Psoas muscle (tissue), 8 donors: ENCODE data around the gene MAPK6. TPM values are rescaled to one million over a fixed set of nuclear protein-coding genes. Genes with fewer than 3 reads are reported as not detected.
A peak's percentile ranks its signal among the peaks of the same experiment; 100 is the strongest.

Source experiments
- ATAC-seq, 4 donors: fragments of 200-7000 bp; cut with Tn5 transposase; one replicate each; pipeline ENCODE4 v1.9.1; 2020; ENCODE audit warnings: moderate library complexity in 3 of 4, mild to moderate bottlenecking in 2 of 4
- DNase-seq, 2 donors: peaks; one replicate each; pipeline ENCODE4 v3.0.0-alpha.2; 2020
- H3K27ac ChIP-seq: fragments of 200-600 bp; one replicate; pipeline ENCODE4 v1.8.0; 2022
- H3K27me3 ChIP-seq, 3 donors: fragments of 200-600 bp in 1 of 3; one replicate each; pipeline versions ENCODE4 v1.6.1 to v1.8.0; 2013 to 2022; ENCODE audit warnings: low read length in 2 of 3, mild to moderate bottlenecking in 2 of 3, moderate library complexity in 1 of 3; ENCODE audit not compliant: insufficient read depth in 3 of 3
- H3K36me3 ChIP-seq, 2 donors: fragments of 200-600 bp in 1 of 2; one replicate each; pipeline versions ENCODE4 v1.6.1 to v1.8.0; 2013 to 2022; ENCODE audit warnings: low read depth in 1 of 2, mild to moderate bottlenecking in 1 of 2, moderate library complexity in 1 of 2; ENCODE audit not compliant: insufficient read depth in 1 of 2
- H3K4me1 ChIP-seq: fragments of 200-600 bp; one replicate; pipeline ENCODE4 v1.8.0; 2022
- H3K4me3 ChIP-seq: fragments of 200-600 bp; one replicate; pipeline ENCODE4 v1.8.0; 2022; ENCODE audit warnings: mild to moderate bottlenecking
- H3K9me3 ChIP-seq: fragments of 200-600 bp; one replicate; pipeline ENCODE4 v1.8.0; 2022
- WGBS, 3 donors: extraction: QIAGEN DNeasy Blood & Tissue Kit; methylation state at CpG; one replicate each; pipeline versions ENCODE4 v1.1.6 to v1.1.7; 2013; 5-methylcytosine and 5-hydroxymethylcytosine counted together
- intact Hi-C, 2 donors: fragments of 100-400 bp; cut with DNase I; formaldehyde crosslinking; loops; one replicate each; pipeline versions ENCODE4 v1.11.0 to v1.14.2; 2022
- polyA plus RNA-seq, 3 donors: library from polyadenylated mRNA; stranded (reverse); fragments of 200-250 nt; gene quantifications; one replicate each; pipeline ENCODE4 v1.2.3, GENCODE V29; 2013
- total RNA-seq, 4 donors: library from RNA; stranded (reverse); fragmentation: NEBNext Ultra II Directional in 2 of 4; extraction: Animal tissue kit (Norgen Biotek cat#: 25700) in 2 of 4; gene quantifications; one replicate each; pipeline versions ENCODE4 v1.2.1 to v1.2.4, GENCODE V29; 2021 to 2023
- TF ChIP-seq, protein P1 (sequence below): fragments of 200-600 bp; IDR thresholded peaks from one replicate; pipeline ENCODE4 v1.8.0; 2022; ENCODE audit warnings: antibody characterized with exemption
- donor health status: healthy with polysubstance abuse.
- donor health status: DM: no; HTN: no; CAD: no; lungs with moderate emphysema.
- donor health status: Bipolar disorder and iron deficiency.
- donor health status: healthy.
- donor health status: DM: yes; HTN: yes; CAD: no.
- donor health status: DM: no; HTN: no; CAD: no.
- donor health status: DM: no; HTN: no; CAD: no.
- donor health status: DM: yes; HTN: yes; CAD: no.

MAPK6 gene
- total and polyA plus RNA-seq, 7 donors = 21.1 to 62.7 (median 48.5) TPM

GRCh38 chr15:52056496-52056895 is 37.5 kb downstream of the MAPK6 start:
- DNase-seq = no peak
- Histone ChIP-seq H3K36me3 (peaks cover 20 to 70% of the 10 kb centered on the region in 2 donors), H3K4me1 (peaks cover 11% of the 10 kb centered on the region), H3K27ac (no peak overlapping the region), H3K9me3 (no peaks in the 10 kb centered on the region), H3K27me3 (no peaks in the 10 kb centered on the region), H3K4me3 (no peak overlapping the region)
- no peak for ATAC-seq
- 64 to 78% (median 68%) methylated on average over 3 of the region's 3 CpGs for WGBS, 3 donors
- TF ChIP-seq, protein P1, sequence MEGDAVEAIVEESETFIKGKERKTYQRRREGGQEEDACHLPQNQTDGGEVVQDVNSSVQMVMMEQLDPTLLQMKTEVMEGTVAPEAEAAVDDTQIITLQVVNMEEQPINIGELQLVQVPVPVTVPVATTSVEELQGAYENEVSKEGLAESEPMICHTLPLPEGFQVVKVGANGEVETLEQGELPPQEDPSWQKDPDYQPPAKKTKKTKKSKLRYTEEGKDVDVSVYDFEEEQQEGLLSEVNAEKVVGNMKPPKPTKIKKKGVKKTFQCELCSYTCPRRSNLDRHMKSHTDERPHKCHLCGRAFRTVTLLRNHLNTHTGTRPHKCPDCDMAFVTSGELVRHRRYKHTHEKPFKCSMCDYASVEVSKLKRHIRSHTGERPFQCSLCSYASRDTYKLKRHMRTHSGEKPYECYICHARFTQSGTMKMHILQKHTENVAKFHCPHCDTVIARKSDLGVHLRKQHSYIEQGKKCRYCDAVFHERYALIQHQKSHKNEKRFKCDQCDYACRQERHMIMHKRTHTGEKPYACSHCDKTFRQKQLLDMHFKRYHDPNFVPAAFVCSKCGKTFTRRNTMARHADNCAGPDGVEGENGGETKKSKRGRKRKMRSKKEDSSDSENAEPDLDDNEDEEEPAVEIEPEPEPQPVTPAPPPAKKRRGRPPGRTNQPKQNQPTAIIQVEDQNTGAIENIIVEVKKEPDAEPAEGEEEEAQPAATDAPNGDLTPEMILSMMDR = no peak
- intact Hi-C loops = no loop called here

GRCh38 chr15:52057996-52058395 is 39.0 kb downstream of the MAPK6 start:
- TF ChIP-seq, protein P1 = no peak
- ATAC-seq = no peak
- H3K36me3 ChIP-seq = peaks cover 20 to 83% of the 10 kb centered on the region in 2 donors
- intact Hi-C loops = no loop called here
- no peak overlapping the region for H3K4me3 ChIP-seq
- peaks cover under 1% of the 10 kb centered on the region for H3K4me1 ChIP-seq
- no peak overlapping the region for H3K27ac ChIP-seq
- DNase-seq = no peak
- no peaks in the 10 kb centered on the region for H3K9me3 ChIP-seq
- H3K27me3 ChIP-seq = no peaks in the 10 kb centered on the region

DNA sequence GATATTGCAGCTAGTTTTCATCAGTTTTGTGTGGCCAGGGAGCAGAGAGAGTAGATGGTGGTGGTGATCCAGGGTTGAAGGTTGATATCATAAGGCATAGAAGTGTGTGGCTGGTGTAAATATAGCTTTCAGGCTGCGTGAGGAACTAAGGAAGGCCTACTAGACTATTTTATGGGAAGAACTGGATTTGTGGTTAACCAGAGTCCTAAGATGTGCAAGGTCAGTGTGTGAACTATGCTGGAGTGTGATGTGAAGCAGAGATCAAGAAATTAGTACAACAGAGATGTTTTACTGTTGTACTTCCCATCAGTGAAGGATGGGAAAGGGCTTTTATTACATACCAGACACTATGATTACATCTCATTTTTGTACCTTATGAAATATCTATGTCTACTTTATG is 41.5 kb downstream of the MAPK6 start:
- no peaks in the 10 kb centered on the region for H3K9me3 ChIP-seq
- TF ChIP-seq, protein P1 = no peak
- H3K27me3 ChIP-seq = no peaks in the 10 kb centered on the region
- H3K27ac ChIP-seq = no peak overlapping the region
- no peak for DNase-seq
- no peak overlapping the region for H3K4me3 ChIP-seq
- no peak for ATAC-seq
- WGBS, 3 donors = 87 to 92% (median 90%) methylated on average over 1 of the region's 1 CpG
- intact Hi-C loops = no loop called here
- H3K36me3 ChIP-seq = peaks cover 20 to 98% of the 10 kb centered on the region in 2 donors
- no peaks in the 10 kb centered on the region for H3K4me1 ChIP-seq

DNA sequence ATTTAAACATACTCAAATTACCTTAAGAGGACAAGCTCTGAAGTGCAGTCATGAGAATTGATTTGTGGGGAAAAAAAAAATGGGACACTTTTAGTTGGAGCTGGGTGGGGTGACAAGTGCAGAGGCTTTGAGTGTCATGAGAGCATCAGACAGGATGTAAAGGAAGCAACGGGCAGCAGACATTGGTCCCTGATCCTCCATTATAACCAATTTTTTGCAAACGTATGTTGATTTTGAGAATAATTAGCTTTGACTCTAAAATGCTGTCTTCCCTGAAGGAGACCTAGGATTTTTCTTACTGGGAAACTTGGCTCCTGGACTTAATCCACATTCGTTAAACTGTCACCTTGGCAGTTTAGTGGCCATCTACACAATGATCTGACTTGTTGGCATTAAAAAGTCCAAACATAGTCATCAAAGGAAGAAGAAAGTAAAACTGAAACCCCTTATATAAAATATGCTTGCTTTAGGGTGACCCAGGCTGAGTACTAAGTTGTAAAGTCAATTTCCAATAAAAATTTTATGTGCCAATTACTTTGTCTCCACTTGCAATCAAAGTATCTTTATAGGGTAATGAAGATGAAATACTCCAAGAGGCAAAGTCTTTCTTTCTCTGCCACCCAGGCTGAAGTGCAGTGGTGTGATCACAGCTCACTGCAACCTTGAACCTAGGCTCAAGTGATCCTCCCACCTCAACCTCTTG is 48.0 kb downstream of the MAPK6 start:
- peaks cover 0 to 44% of the 10 kb centered on the region in 2 donors for H3K36me3 ChIP-seq
- no peaks in the 10 kb centered on the region for H3K9me3 ChIP-seq
- TF ChIP-seq, protein P1 = no peak
- DNase-seq (no peak), ATAC-seq (peak in 1 of 4 donors; percentile 23)
- H3K27ac ChIP-seq = no peak overlapping the region
- intact Hi-C loops = no loop called here
- no peaks in the 10 kb centered on the region for H3K4me1 ChIP-seq
- no peaks in the 10 kb centered on the region for H3K27me3 ChIP-seq
- no peak overlapping the region for H3K4me3 ChIP-seq
- 73 to 77% (median 77%) methylated on average over 3 of the region's 3 CpGs for WGBS, 3 donors

- Histone ChIP-seq H3K4me1 (no peaks in the 10 kb centered on the region), H3K9me3 (no peaks in the 10 kb centered on the region), H3K27me3 (no peaks in the 10 kb centered on the region), H3K27ac (no peak overlapping the region), H3K36me3 (peaks cover 0 to 39% of the 10 kb centered on the region in 2 donors), H3K4me3 (no peak overlapping the region)
- TF ChIP-seq, protein P1 = no peak
- ATAC-seq (peak in 1 of 4 donors; percentile 9), DNase-seq (no peak)
- intact Hi-C loops = no loop called here
These were observed 48.5 kb downstream of the MAPK6 start for GRCh38 chr15:52067545-52067926.
